Activated CD8-positive, alpha-beta memory T cell treated with anti-CD3 and anti-CD28 coated beads, Interleukin-2, amount 10 ng/mL, durations not matched to agents 7 days and 5 days (primary cell): ENCODE data around the gene LSR. TPM values are rescaled to one million over a fixed set of nuclear protein-coding genes. Genes with fewer than 3 reads are reported as not detected.
A peak's percentile ranks its signal among the peaks of the same experiment; 100 is the strongest.

Experiments used
- ATAC-seq: fragments of 150-1000 bp; cut with Tn5 transposase; one replicate; pipeline ENCODE4 v1.10.0; 2021; ENCODE audit warnings: moderate library complexity
- CTCF ChIA-PET: fragments of 350-600 bp; sonication (Branson Sonifier 250); formaldehyde crosslinking; loops from one replicate; lab custom pipeline; 2021; ENCODE audit warnings: antibody characterized with exemption; lab: Charles Lee
- DNase-seq: peaks from one replicate; pipeline ENCODE4 v3.0.0-alpha.2; 2020
- H3K27ac Mint-ChIP-seq: one replicate; pipeline ENCODE4 v1.8.0; 2021; ENCODE audit warnings: mild to moderate bottlenecking, mixed read lengths
- H3K27me3 Mint-ChIP-seq: one replicate; pipeline ENCODE4 v1.8.0; 2021; ENCODE audit warnings: mixed read lengths
- H3K36me3 Mint-ChIP-seq: one replicate; pipeline ENCODE4 v1.8.0; 2021; ENCODE audit warnings: mild to moderate bottlenecking, mixed read lengths
- H3K4me1 Mint-ChIP-seq: one replicate; pipeline ENCODE4 v1.8.0; 2021; ENCODE audit warnings: mixed read lengths
- H3K4me3 Mint-ChIP-seq: one replicate; pipeline ENCODE4 v1.8.0; 2021; ENCODE audit warnings: mild to moderate bottlenecking, moderate library complexity, mixed read lengths
- H3K9me3 Mint-ChIP-seq: one replicate; pipeline ENCODE4 v1.8.0; 2022; ENCODE audit warnings: low read depth, mixed read lengths
- total RNA-seq, 2 experiments: library from RNA; stranded (reverse); gene quantifications; one replicate each; pipeline ENCODE4 v1.2.3, GENCODE V29; 2021

Gene LSR
- total RNA-seq, 2 experiments from 2014 or later: 7.2 to 10.0 TPM

- Mint-ChIP-seq H3K27ac (no peak overlapping the region), H3K9me3 (no peaks in the 10 kb centered on the region), H3K4me1 (peaks cover 5% of the 10 kb centered on the region), H3K4me3 (no peak overlapping the region), H3K36me3 (no peaks in the 10 kb centered on the region), H3K27me3 (no peaks in the 10 kb centered on the region)
- CTCF ChIA-PET: interaction anchor here (0.6 to 0.7 kb wide), 2 partner anchors 108 to 120 kb away, joined by 3 read pairs; no protein-coding TSS in a partner anchor
- DNase-seq (peak; percentile 38), ATAC-seq (no peak)
Observed at GRCh38 chr19:35260694-35261304, 12.0 kb downstream of the LSR start.

GRCh38 chr19:35261356-35262100 is 12.7 kb downstream of the LSR start:
- peaks cover 10% of the 10 kb centered on the region for H3K4me1 Mint-ChIP-seq
- H3K36me3 Mint-ChIP-seq: peaks cover 3% of the 10 kb centered on the region
- ATAC-seq (no peak), DNase-seq (peak; percentile 37)
- CTCF ChIA-PET: interaction anchor here (0.6 to 0.7 kb wide), 2 partner anchors 108 to 120 kb away, joined by 3 read pairs; no protein-coding TSS in a partner anchor
- H3K27me3 Mint-ChIP-seq: no peaks in the 10 kb centered on the region
- no peak overlapping the region for H3K27ac Mint-ChIP-seq
- no peaks in the 10 kb centered on the region for H3K9me3 Mint-ChIP-seq
- no peak overlapping the region for H3K4me3 Mint-ChIP-seq

- H3K4me1 Mint-ChIP-seq: peaks cover 11% of the 10 kb centered on the region
- H3K9me3 Mint-ChIP-seq: no peaks in the 10 kb centered on the region
- H3K27me3 Mint-ChIP-seq: no peaks in the 10 kb centered on the region
- CTCF ChIA-PET: no interaction called here
- peaks cover 3% of the 10 kb centered on the region for H3K36me3 Mint-ChIP-seq
- peak; percentile 32 for DNase-seq
- no peak overlapping the region for H3K4me3 Mint-ChIP-seq
- no peak overlapping the region for H3K27ac Mint-ChIP-seq
- no peak for ATAC-seq
Observed at GRCh38 chr19:35262101-35262761, 13.4 kb downstream of the LSR start.

GRCh38 chr19:35264268-35265125 is 15.7 kb downstream of the LSR start:
- Mint-ChIP-seq H3K36me3 (peaks cover 4% of the 10 kb centered on the region), H3K27me3 (no peaks in the 10 kb centered on the region), H3K4me1 (peaks cover 11% of the 10 kb centered on the region), H3K9me3 (no peaks in the 10 kb centered on the region), H3K4me3 (no peak overlapping the region), H3K27ac (peak overlapping the region; percentile 17)
- ATAC-seq: no peak
- DNase-seq: no peak
- CTCF ChIA-PET: interaction anchor here (0.8 to 2.7 kb wide), 5 partner anchors 10 to 123 kb away, joined by 3 to 14 read pairs (median 4); partner anchors contain the start of gene FXYD7

- DNase-seq: no peak
- H3K27ac Mint-ChIP-seq: peak overlapping the region; percentile 63
Observed at GRCh38 chr19:35265126-35265899, 16.5 kb downstream of the LSR start.

GRCh38 chr19:35265900-35266519 is 17.2 kb downstream of the LSR start:
- peaks cover 9% of the 10 kb centered on the region for H3K36me3 Mint-ChIP-seq
- H3K9me3 Mint-ChIP-seq: no peaks in the 10 kb centered on the region
- H3K27ac Mint-ChIP-seq: peak overlapping the region; percentile 63
- H3K4me1 Mint-ChIP-seq: peaks cover 17% of the 10 kb centered on the region
- no peaks in the 10 kb centered on the region for H3K27me3 Mint-ChIP-seq
- ATAC-seq: no peak
- CTCF ChIA-PET: interaction anchor here (1.7 kb wide), 1 partner anchor 123 kb away, joined by 5 read pairs; the partner anchor contains the start of gene FXYD7
- no peak for DNase-seq
- H3K4me3 Mint-ChIP-seq: peak overlapping the region; percentile 40

More at GRCh38 chr19:35265126-35265899, 16.5 kb downstream of the LSR start:
- CTCF ChIA-PET: interaction anchor here (0.8 to 2.7 kb wide), 5 partner anchors 10 to 123 kb away, joined by 3 to 14 read pairs (median 4); partner anchors contain the start of gene FXYD7
- H3K4me3 Mint-ChIP-seq: peak overlapping the region; percentile 40
- no peaks in the 10 kb centered on the region for H3K9me3 Mint-ChIP-seq
- H3K27me3 Mint-ChIP-seq: no peaks in the 10 kb centered on the region
- no peak for ATAC-seq
- H3K36me3 Mint-ChIP-seq: peaks cover 4% of the 10 kb centered on the region
- peaks cover 14% of the 10 kb centered on the region for H3K4me1 Mint-ChIP-seq

- H3K9me3 Mint-ChIP-seq: no peaks in the 10 kb centered on the region
- peaks cover 16% of the 10 kb centered on the region for H3K36me3 Mint-ChIP-seq
- ATAC-seq (no peak), DNase-seq (no peak)
- peak overlapping the region; percentile 90 for H3K27ac Mint-ChIP-seq
- peaks cover 17% of the 10 kb centered on the region for H3K4me1 Mint-ChIP-seq
- H3K27me3 Mint-ChIP-seq: no peaks in the 10 kb centered on the region
- CTCF ChIA-PET: no interaction called here
- peak overlapping the region; percentile 89 for H3K4me3 Mint-ChIP-seq
Observed at GRCh38 chr19:35266520-35267352, 17.9 kb downstream of the LSR start.

- peak overlapping the region; percentile 89 for H3K4me3 Mint-ChIP-seq
- no peaks in the 10 kb centered on the region for H3K27me3 Mint-ChIP-seq
- peak; percentile 29 for ATAC-seq
- H3K27ac Mint-ChIP-seq: peak overlapping the region; percentile 90
- peaks cover 20% of the 10 kb centered on the region for H3K36me3 Mint-ChIP-seq
- DNase-seq: peak; percentile 64
- no peaks in the 10 kb centered on the region for H3K9me3 Mint-ChIP-seq
- CTCF ChIA-PET: interaction anchor here (1.1 to 1.4 kb wide), 2 partner anchors 28 to 228 kb away, joined by 3 read pairs; no protein-coding TSS in a partner anchor
- H3K4me1 Mint-ChIP-seq: peaks cover 17% of the 10 kb centered on the region
Observed at GRCh38 chr19:35267353-35267817, 18.6 kb downstream of the LSR start.

- peaks cover 21% of the 10 kb centered on the region for H3K36me3 Mint-ChIP-seq
- no peaks in the 10 kb centered on the region for H3K9me3 Mint-ChIP-seq
- no peaks in the 10 kb centered on the region for H3K27me3 Mint-ChIP-seq
- peaks cover 17% of the 10 kb centered on the region for H3K4me1 Mint-ChIP-seq
- H3K4me3 Mint-ChIP-seq: peak overlapping the region; percentile 89
- CTCF ChIA-PET: interaction anchor here (1.1 to 3.3 kb wide), 3 partner anchors 28 to 227 kb away, joined by 3 to 16 read pairs (median 3); no protein-coding TSS in a partner anchor
- H3K27ac Mint-ChIP-seq: peak overlapping the region; percentile 90
- peak; percentile 79 for DNase-seq
- peak; percentile 72 for ATAC-seq
Observed at GRCh38 chr19:35267818-35268535, 19.2 kb downstream of the LSR start.
